Lower leg skin (tissue), 4 donors: Measurements from ENCODE around the gene MAP3K19. TPM values are rescaled to one million over a fixed set of nuclear protein-coding genes. Genes with fewer than 3 reads are reported as not detected.

Source experiments
- DNase-seq, 2 donors: peaks; one replicate each; pipeline ENCODE4 v3.0.0-alpha.2; 2019; ENCODE audit warnings: low spot score in 2 of 2
- H3K4me3 ChIP-seq: fragments of 200-600 bp; sonication (generic); 2 replicates; pipeline ENCODE4 v1.5.1; 2017; ENCODE audit warnings: mild to moderate bottlenecking, low read depth; ENCODE audit not compliant: poor library complexity, severe bottlenecking
- POLR2A ChIP-seq, 2 donors: fragments of 450-650 bp; IDR thresholded peaks; one replicate each; pipeline ENCODE4 v1.6.1; 2016 to 2017; ENCODE audit warnings: antibody characterized with exemption in 2 of 2, mild to moderate bottlenecking in 1 of 2, moderate library complexity in 1 of 2
- WGBS, 2 donors: methylation state at CpG; one replicate each; pipeline ENCODE4 v1.1.5; 2018; 5-methylcytosine and 5-hydroxymethylcytosine counted together
- intact Hi-C: fragments of 100-400 bp; cut with DNase I; formaldehyde crosslinking; loops from one replicate; pipeline ENCODE4 v1.15.0; 2023; ENCODE audit warnings: low total_unique reads
- total RNA-seq, 4 donors: library from RNA; depleted of rRNA; stranded (reverse); fragments of >200 nt; gene quantifications; one replicate each; pipeline ENCODE4 v1.1.0, GENCODE V29; 2016
- TF ChIP-seq, protein P1 (sequence below), 3 donors: fragments of 450-650 bp; IDR thresholded peaks; one replicate each; pipeline ENCODE4 v1.5.1; 2016; ENCODE audit warnings: antibody characterized with exemption in 3 of 3, mild to moderate bottlenecking in 3 of 3, moderate library complexity in 2 of 3

Gene MAP3K19, protein sequence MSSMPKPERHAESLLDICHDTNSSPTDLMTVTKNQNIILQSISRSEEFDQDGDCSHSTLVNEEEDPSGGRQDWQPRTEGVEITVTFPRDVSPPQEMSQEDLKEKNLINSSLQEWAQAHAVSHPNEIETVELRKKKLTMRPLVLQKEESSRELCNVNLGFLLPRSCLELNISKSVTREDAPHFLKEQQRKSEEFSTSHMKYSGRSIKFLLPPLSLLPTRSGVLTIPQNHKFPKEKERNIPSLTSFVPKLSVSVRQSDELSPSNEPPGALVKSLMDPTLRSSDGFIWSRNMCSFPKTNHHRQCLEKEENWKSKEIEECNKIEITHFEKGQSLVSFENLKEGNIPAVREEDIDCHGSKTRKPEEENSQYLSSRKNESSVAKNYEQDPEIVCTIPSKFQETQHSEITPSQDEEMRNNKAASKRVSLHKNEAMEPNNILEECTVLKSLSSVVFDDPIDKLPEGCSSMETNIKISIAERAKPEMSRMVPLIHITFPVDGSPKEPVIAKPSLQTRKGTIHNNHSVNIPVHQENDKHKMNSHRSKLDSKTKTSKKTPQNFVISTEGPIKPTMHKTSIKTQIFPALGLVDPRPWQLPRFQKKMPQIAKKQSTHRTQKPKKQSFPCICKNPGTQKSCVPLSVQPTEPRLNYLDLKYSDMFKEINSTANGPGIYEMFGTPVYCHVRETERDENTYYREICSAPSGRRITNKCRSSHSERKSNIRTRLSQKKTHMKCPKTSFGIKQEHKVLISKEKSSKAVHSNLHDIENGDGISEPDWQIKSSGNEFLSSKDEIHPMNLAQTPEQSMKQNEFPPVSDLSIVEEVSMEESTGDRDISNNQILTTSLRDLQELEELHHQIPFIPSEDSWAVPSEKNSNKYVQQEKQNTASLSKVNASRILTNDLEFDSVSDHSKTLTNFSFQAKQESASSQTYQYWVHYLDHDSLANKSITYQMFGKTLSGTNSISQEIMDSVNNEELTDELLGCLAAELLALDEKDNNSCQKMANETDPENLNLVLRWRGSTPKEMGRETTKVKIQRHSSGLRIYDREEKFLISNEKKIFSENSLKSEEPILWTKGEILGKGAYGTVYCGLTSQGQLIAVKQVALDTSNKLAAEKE (N-terminal part only)
- not detected for total RNA-seq

DNA sequence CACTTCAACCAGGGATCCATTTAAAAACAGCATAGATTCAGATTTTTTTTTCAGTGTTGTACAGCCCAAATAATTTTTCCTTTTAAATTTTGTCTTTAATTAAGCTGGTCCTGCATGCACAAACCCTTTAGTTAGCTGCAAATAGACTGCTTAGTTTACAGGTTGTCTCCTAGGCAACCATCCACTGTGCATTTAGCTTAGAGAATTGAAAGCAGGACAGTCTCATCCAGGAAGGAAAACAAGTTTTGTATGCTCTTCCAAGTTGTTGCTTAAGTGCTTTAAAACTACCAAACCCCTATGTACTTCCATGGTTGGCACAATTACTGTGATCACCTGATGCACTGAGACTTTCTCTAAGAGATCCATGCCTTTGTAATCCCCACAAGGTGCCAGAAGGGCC is at the start of gene MAP3K19:
TSS of gene MAP3K19 (minus strand) at position 148 of the 400 bp plus-strand sequence. CDS start 22,800 bp downstream, outside the sequence.
- intact Hi-C loops: no loop called here
- no peak for TF ChIP-seq POLR2A (IDR thresholded peaks at IDR 0.05)
- TF ChIP-seq, protein P1, sequence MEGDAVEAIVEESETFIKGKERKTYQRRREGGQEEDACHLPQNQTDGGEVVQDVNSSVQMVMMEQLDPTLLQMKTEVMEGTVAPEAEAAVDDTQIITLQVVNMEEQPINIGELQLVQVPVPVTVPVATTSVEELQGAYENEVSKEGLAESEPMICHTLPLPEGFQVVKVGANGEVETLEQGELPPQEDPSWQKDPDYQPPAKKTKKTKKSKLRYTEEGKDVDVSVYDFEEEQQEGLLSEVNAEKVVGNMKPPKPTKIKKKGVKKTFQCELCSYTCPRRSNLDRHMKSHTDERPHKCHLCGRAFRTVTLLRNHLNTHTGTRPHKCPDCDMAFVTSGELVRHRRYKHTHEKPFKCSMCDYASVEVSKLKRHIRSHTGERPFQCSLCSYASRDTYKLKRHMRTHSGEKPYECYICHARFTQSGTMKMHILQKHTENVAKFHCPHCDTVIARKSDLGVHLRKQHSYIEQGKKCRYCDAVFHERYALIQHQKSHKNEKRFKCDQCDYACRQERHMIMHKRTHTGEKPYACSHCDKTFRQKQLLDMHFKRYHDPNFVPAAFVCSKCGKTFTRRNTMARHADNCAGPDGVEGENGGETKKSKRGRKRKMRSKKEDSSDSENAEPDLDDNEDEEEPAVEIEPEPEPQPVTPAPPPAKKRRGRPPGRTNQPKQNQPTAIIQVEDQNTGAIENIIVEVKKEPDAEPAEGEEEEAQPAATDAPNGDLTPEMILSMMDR (IDR thresholded peaks at IDR 0.05): no peak
- DNase-seq: no peak
- no peak within 1 kb of the TSS for H3K4me3 ChIP-seq

DNA sequence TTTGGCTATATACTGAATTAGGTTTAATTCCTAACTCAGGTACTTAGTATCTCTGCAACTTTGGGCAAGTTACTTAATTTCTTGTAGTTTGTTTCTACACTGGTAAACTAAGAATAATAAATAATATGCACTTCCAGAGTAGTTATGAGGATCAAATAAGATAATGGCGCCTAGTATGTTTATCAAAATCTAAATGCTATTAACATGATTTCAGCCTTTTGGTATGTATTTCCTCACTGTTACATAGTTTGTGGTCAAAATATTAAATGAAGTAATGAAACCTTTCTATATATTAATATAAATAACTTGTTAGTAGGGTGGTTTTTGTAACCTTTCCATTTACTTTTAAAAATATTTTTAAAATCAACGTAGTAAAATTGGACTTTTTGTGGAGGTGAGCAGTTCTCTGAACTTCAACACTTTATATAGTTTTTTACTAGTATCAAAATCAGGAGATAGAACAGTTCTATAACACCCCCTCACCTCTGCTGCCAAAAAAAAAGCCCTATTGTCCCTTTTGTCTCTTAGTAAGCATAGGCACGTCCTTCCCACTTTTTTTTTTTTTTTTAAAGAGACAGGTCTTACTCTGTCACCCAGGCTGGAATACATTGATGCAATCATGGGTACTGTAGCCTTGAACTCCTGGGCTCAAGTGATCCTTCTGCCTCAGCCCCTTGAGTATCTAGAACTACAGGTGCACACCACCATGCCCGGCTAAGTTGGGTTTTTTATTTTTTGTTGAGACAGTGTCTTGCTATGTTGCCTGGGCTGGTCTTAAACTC is 49.6 kb upstream of the MAP3K19 start:
- no peak overlapping the region for H3K4me3 ChIP-seq
- WGBS, 2 donors: 86 to 87% methylated on average over 4 of the region's 4 CpGs
- DNase-seq: no peak
- intact Hi-C loops: no loop called here
- no peak for TF ChIP-seq POLR2A (IDR thresholded peaks at IDR 0.05)
- TF ChIP-seq, protein P1 (IDR thresholded peaks at IDR 0.05): no peak

DNA sequence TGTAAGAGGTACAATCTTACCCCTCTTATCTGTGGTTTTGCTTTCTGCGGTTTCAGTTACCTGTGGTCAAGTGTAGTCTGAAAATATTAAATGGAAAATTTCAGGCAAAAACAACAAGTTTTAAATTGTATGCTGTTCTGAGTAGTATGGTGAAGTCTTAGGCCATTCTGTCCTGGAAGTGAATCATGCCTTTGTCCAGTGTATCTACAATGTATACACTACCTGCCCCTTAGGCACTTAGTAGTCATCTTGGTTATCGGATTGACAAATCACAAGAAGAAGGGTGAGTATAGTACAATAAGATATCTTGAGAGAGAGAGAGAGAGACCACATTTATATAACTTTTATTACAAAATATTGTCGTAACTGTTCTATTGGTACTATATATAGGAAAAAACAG is 48.3 kb upstream of the MAP3K19 start:
- H3K4me3 ChIP-seq: no peak overlapping the region
- TF ChIP-seq POLR2A (IDR thresholded peaks at IDR 0.05): no peak
- TF ChIP-seq, protein P1 (IDR thresholded peaks at IDR 0.05): no peak
- intact Hi-C loops: no loop called here
- DNase-seq: no peak
- 94 to 98% methylated on average over 3 of the region's 3 CpGs for WGBS, 2 donors

DNA sequence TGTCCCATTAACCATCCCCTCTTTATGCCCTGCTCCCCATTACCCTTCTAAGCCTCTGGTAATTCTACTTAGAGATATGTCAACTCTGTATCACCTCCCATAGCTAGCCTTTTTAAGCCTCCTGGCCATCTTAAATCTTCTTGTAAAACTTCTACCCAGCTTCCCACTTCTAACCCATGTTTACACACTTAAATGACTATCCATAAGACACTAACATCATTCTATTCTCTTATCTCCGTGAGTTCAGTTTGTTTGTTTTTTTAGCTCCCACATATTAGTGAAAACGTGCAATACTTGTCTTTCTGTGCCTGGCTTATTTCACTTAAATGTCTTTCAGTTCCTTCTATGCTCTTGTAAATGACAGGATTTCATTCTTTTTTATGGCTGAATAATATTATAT is 47.3 kb upstream of the MAP3K19 start:
- 94 to 99% methylated on average over 2 of the region's 2 CpGs for WGBS, 2 donors
- TF ChIP-seq, protein P1 (IDR thresholded peaks at IDR 0.05): no peak
- TF ChIP-seq POLR2A (IDR thresholded peaks at IDR 0.05): no peak
- H3K4me3 ChIP-seq: no peak overlapping the region
- DNase-seq: no peak
- intact Hi-C loops: no loop called here

DNA sequence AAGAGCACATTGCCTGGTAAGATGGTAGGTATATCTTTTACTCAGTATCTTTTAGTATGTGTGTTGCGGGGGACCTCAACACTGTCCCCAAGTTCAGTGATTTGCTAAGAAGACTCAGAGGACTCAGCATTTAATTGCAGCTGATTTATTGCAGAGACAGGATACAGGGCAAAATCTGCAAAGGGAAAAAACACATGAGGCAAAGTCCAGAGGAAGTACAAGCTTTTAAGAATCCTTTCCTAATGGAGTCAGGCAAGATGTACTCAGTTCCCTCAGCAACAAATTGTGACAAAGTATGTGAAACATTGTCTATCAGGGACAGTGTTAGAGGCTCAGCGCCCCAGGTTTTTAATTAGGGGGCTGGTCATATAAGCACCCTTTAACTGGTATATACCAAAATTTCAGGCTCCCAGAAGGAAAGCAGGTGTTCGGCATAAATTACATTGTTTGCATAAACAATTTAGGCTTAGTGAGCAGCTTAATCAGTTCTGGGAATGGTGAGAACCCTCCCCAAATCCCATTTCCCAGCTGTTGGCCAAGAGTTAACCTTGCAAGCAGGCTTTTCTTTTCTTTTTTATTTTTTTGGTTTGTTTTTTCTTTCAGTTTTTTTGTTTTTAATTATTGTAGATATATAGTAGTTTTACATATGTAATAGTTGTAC is 46.6 kb upstream of the MAP3K19 start:
- TF ChIP-seq POLR2A (IDR thresholded peaks at IDR 0.05): no peak
- TF ChIP-seq, protein P1 (IDR thresholded peaks at IDR 0.05): no peak
- 97% methylated on average over 3 of the region's 3 CpGs for WGBS, 2 donors
- intact Hi-C loops: no loop called here
- H3K4me3 ChIP-seq: no peak overlapping the region
- DNase-seq: no peak
